Measurements from ENCODE around the gene ASB6.

- TF ChIP-seq CTCF (conservative IDR thresholded peaks at IDR 0.05; ENCODE audit: low read length) (no peak), EZH2phosphoT487 (IDR thresholded peaks at IDR 0.05; ENCODE audit: borderline replicate concordance) (no peak)
Measured at GRCh38 chr9:129667378-129667777, 25.4 kb upstream of the ASB6 start.

All from Loucy (cell line).